GM19452 (cell line): ENCODE results near the gene ZSCAN2.

Experiments used
- ATAC-seq: cut with Tn5 transposase; IDR thresholded peaks from one replicate; pipeline ENCODE4 v1.9.1; 2021; ENCODE audit not compliant: unreplicated experiment

ZSCAN2 gene

DNA sequence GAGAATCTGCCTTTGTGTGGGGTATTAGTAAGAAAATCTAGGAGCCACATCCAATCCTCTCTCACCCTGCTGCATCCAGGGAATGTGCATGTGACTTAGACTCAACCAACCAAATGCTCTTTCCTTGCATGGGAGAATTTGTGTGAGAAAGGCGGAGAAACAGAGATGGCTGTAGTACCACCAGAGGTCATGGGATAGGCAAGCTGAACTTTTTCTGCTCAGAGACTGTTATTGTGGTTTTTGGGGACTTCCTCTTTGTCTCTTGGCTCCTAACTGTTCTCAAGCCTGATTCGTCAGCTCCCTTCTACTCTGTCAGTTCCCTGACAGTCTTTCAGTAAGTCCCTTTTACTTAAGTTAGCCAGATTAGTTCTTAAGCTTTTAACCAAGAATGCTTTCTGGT is 2.6 kb upstream of the ZSCAN2 start:
- ATAC-seq: peak; percentile 37

DNA sequence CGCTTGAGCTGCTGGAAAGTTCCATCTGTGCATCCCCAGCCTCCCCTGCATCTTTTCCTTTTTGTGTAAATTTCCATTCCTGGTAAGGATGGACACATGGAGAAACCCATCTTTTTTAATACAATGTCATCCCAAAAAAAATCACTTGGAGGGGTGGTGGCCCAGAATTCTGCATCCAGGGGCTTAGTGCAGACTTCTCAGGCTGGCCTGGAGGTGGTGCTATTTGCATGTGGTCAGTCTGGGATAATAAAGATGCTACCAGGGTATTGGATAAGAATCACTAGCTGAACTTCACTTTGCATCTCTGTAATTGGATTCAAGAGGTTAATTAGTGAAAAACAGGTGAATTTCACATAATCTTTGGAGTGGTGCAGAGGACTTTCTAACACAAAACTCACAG is 1.8 kb upstream of the ZSCAN2 start:
- no peak for ATAC-seq

DNA sequence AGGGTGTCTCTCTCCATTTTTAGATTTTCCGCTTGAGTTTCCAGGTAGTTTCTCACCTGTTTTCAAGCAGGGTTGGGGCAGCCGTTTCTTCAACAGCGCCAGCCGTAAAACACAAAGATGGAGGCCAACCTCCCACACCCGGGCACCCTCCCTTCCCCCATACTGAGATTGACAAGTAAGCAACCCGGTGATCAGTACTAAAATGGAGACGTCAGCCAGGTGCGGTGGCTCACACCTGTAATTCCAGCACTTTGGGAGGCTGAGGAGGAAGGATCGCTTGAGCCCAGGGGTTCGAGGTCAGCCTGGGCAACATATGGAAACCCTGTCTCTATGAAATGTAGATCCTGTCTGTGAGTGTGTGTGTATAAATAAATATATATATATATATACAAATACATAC is 903 bp upstream of the ZSCAN2 start:
- no peak for ATAC-seq

DNA sequence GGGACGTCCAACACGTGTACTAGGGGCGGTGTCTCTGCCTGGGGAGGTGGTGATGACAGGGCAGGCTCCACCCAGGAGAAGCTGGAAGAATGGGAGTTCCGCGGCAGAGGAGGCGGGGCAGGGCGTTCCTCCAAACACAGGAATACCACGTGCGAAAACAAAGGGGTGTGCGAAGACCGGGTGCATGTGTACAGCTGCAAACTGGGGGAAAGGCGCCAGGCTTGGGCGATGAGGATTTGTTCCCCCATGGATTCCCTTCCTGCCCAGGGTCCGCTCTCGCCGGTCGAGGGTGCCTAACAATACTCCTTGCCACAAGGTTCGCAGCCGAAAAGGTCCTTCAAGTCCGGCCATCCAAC is 500 bp upstream of the ZSCAN2 start:
- peak; percentile 18 for ATAC-seq

DNA sequence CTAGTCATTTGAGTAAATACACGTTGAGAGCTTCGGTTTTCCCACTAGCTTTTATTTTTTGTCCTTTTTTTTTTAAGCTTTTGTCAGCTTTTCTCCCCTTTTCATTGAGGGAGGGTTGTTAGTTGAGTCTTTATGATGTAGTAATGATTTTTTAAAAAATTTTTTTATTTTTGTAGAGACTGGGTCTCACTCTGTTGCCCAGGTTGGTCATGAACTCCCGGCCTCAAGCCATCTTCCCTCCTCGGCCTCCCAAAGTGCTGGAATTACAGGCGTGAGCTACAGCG is 688 bp downstream of the ZSCAN2 start:
- no peak for ATAC-seq

DNA sequence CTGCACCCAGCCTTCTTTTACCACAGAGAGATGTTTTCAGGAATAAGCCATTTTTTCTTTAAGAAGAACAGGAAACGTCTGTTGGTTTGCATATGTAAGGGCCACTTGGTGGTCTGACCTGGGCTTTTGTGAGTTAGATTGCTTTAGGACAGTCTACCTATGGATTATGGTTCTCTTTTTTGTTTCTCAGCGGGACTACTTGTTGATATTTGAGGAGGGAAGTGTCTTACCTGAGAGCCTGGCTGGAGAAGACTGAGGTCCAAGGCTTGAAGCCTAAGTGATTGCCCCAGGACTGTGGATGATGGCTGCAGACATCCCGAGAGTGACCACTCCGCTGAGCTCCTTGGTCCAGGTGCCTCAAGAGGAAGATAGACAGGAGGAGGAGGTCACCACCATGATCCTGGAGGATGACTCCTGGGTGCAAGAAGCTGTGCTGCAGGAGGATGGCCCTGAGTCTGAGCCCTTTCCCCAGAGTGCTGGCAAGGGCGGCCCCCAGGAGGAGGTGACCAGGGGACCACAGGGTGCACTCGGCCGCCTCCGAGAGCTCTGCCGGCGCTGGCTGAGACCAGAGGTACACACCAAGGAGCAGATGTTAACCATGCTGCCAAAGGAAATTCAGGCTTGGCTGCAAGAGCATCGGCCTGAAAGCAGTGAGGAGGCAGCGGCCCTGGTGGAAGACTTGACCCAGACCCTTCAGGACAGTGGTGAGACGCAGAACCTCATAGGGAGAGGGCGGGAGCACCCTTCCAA is 3.0 kb downstream of the ZSCAN2 start:
- no peak for ATAC-seq

DNA sequence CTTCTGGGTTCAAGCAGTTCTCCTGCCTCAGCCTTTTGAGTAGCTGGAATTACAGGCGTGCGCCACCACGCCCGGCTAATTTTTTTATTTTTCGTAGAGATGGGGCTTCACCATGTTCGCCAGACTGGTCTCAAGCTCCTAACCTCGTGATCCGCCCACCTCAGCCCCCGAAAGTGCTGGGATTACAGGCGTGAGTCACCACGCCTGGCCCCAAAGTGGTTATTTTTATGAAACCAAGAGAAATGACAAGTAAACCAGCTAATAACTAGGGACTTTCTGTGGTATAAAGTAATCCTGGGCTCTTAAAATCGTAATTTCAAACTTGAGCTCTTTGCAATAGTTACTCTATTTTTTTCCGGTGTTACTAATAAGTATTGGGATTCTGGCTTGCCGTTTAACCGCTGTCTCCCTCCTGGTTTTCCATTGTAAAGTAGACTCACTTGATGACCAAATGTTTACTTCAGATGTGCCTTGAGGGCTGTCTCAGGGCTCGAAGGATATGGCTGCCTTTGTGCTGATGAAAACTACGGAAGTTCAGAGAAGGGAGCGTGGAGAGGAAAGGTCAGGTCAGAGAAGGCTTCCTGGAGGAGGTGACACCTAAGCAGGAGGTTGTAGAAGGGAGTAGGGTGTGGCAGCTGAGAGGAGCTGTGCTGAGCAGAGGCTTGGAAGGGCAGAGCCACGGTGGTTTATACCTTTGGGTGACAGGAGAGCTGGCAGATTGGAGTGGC is 4.2 kb downstream of the ZSCAN2 start:
- ATAC-seq: no peak

DNA sequence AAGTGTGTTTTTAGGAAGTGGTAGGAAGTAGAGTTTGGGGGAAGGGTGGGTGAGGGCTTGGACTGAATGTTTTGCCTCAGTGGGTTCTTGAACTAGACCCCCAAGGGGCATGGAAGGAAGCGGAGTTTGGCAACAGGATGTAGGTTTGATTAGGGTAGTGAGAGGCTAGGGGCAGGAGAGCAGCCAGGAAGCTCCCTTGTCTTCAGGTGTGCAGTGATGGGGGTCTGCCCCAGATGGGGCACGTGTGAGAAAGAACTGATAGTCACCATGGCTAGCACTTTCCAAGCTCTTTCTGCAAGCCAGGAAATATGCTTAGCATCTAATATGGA is 4.7 kb downstream of the ZSCAN2 start:
- ATAC-seq: no peak

DNA sequence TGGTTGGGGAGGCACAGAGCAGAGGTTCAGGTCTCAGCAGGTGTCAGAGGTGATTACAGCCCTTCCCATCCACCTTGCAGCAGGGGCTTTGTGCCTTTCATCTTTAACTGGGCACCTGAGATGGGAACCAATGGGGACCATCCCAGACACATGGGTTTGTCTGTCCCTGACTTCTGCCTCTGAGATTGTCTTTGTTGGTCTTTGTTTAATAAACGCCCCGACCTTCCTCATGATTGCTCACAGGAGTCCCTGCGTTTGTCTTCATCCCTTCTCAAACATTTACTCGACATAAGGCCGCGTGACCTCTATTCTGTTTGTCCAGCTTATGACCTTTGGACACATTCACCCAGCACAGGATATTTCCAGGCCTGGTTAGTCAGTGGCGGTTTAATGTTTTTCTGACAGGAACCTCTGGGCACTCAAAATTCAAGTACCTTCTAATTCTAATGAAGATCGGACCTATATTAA is 5.9 kb downstream of the ZSCAN2 start:
- no peak for ATAC-seq

DNA sequence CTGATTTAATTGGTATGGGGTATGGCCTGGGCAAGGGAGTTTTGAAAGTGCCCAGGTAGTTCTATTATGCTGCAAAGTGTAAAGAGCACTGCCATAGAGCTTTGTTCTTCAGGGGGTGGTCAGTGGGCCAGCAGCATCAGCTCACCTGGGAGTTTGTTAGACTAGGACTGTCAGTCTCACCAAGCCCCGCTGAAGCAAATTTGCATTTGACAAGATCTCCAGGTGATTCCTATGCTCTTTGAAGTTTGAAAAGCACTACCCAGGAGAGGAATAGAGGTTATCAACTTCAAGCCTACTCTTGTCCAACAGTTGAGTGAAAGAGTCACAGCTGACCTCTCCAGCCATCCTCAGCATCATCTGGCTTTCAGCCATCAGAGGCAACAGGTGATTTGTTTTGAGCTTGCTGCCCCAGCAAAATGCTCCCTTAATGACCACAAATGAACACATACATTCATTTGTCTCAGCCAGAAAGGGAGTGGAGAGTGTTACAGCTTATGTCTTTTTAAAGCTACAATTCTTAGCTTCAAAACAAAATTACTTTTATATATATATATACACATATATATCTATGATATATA is 8.0 kb downstream of the ZSCAN2 start:
- no peak for ATAC-seq

DNA sequence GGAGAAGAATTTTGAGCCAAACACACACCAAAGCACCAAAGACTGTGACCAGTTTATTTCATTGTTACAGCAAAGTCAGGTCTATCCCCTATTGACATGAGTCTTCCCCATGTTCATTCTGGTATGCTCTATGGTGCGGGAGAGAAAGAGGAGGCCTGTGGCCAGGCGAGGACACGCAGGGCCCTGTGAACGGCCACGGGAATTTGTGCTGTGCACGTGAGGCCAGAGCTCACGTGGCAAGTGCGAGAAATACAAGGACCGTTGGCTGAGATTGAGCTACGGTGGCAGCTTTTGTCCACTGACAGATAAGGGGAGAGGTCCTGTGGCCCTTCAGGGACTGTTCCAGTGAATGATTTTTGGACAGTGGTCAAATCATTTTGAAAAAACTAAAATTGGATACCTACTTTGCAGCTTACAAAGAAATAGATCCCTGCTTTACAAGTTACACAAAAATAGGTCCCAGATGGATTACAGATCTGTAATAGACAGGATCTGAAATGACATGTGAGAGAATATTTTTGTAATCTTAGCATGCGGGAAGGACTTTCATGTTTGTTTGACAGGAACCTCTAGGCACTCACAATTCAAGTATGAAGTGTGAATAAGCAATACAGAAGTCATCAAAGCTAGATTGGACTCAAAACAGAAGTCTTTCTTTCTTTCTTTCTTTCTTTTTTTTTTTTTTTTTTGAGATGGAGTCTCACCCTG is 9.2 kb downstream of the ZSCAN2 start:
- no peak for ATAC-seq

DNA sequence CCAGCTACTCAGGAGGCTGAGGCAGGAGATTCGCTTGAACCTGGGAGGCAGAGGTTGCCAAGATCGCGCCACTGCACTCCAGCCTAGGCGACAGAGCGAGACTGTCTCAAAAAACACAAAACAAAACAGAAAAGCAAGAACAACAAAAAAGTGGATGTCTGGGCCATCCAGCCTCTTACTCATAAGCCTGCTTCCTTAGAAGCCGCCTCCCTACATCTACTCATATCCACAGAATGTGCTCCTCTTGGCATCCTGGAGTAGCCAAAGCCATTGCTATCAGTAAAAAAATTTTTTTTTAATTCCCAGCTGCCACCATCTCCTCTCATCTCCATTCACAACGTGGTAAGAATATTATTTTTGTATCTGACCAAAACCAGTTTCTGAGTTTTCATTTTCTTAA is 10.8 kb downstream of the ZSCAN2 start:
- ATAC-seq: no peak

DNA sequence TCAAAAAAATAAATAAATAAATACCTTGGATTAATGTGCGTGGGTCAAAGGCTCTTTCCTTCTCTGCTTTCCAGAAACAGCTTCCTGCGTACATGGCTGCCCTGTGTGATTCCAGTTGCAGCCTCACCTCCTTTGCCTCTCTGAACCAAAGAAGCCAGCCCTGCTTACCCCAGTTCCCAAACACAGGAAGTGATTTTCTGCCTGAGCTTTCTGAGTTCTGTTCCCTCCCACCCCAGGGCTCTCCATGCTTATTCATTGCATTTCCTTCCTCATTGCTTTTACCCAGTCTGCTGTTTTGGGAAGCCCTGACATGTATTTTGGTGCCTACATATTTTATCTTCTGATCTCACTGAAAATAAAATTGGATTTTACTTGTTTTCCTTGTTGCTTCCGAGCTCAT is 15.4 kb downstream of the ZSCAN2 start:
- ATAC-seq: no peak

DNA sequence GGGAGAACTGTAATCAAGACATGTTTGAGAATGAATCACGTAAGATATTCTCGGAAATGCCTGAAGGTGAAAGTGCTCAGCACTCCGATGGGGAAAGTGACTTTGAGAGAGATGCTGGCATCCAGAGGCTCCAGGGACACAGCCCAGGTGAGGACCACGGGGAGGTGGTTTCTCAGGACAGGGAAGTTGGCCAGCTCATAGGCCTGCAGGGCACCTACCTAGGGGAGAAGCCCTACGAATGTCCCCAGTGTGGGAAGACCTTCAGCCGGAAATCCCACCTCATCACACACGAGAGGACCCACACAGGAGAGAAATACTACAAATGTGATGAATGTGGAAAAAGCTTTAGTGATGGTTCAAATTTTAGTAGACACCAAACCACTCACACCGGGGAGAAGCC is 19.8 kb downstream of the ZSCAN2 start:
- no peak for ATAC-seq

DNA sequence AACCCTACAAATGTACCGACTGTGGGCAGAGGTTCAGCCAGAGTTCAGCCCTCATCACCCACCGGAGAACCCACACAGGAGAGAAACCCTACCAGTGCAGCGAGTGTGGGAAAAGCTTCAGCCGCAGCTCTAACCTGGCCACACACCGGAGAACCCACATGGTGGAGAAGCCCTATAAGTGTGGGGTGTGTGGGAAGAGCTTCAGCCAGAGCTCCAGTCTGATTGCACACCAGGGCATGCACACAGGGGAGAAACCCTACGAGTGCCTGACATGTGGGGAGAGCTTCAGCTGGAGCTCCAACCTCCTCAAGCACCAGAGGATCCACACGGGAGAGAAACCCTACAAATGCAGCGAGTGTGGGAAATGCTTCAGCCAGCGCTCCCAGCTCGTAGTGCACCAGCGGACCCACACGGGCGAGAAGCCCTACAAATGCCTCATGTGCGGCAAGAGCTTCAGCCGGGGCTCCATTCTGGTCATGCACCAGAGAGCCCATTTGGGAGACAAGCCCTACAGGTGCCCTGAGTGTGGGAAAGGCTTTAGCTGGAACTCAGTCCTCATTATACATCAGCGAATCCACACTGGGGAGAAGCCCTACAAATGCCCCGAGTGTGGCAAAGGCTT is 20.7 kb downstream of the ZSCAN2 start:
- ATAC-seq: no peak

DNA sequence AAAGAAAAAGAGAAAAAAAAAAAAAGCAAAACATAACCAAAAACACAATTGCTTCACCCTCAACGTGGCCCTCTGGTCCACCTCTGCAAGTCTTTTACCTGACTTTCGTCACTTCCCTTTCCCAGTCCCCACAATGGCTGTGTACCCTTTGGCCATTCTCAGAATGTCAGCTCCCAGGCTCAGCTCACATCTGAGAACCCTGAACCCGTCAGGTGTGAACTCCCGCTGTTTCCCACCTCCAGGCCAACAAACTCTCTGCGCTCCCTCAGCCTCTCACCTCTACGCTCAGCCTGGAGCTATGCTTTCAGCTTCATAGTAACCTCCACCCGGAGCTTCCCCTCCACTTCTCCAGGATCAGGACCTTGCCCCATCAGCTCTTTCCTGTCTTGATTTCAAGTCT is 23.6 kb downstream of the ZSCAN2 start:
- ATAC-seq: no peak

DNA sequence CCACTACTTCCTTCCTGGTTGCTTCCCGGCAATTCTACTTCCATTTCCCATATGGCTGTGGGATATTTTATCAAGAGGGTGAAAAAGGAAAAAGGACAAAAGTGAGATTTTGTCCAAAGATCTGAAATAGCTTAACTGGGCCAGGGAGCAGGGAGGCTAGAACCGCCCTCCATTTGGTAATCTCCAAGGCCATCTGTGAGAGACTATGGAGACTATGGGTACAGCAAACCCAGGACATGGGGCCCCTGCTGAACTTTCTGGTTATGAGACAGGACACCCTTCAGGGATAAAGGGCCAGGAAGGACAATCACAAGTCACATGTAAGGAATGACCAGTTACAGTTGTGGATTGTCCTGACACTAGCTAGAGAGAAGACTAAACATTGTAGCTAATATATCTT is 24.3 kb downstream of the ZSCAN2 start:
- no peak for ATAC-seq

DNA sequence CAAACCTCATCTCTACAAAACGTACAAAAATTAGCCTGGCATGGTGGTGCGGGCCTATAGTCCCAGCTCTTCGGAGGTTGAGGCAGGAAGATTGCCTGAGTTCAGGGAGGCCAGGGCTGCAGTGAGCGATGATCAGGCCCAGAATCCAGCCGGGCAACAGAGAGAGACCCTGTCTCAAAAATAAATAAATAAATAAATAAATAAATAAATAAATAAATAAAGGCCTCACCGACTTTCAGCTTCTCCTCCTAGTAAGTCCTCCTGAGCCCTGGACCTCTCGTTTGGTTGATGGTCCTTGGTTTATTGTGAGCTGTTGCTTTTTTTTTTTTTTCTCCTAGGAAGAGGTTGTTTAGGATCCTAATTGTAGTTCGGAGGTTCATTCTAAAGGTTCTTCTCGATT is 28.2 kb downstream of the ZSCAN2 start:
- no peak for ATAC-seq

DNA sequence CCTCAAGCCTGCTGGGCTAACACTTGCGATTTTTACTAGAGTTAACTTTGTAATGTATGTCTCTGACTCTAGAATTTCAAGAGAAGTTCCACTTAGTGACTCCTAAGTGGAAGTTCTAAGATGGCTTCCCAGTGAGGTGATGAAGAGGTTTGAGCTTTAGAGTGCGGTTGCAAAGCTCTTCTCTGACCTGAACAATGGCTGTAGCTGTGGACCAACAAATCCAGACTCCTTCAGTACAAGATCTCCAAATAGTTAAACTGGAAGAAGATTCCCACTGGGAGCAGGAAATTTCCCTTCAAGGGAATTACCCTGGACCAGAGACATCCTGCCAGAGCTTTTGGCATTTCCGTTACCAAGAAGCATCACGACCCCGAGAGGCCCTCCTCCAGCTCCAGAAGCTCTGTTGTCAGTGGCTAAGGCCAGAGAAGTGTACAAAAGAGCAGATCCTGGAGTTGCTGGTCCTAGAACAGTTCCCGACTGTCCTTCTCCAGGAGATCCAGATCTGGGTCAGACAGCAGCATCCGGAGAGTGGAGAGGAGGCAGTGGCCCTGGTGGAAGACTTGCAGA is 31.0 kb downstream of the ZSCAN2 start:
- no peak for ATAC-seq

DNA sequence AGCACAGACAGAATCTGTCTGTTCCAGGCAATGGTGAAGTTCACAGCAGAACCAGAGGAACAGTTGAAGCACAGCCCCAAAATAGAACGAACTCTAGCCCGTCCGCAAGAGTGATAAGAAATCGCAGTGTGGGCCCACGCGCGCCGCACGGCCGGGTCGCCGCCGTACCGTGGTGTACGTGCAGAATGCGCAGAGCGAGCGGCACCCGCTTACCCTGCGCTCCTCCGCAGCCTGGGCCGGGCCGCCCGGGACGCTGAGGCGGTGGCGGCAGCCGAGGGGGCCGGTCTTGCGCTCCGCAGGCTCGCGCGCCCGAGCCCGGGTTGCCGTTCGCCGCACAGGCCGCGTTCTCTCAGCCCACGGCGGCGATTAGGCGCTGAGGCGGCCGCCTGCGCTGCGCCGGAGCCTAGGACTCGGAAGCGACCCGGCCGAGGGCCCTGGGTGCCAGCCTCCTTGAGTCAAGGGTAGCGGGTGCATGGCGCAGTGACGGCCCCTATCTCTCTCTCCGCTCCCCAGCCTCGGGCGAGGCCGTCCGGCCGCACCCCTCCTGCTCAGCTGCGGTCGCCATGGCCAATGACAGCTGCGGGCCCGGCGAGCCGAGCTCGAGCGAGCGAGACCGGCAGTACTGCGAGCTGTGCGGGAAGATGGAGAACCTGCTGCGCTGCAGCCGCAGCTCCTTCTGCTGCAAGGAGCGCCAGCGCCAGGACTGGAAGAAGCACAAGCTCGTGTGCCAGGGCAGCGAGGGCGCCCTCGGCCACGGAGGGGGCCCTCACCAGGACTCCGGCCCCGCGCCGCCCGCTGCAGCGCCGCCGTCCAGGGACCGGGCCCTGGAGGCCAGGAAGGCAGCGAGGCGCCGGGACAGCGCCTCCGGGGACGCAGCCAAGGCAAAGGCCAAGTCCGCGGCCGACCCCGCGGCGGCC is 32.8 kb downstream of the ZSCAN2 start:
- peak; percentile 52 for ATAC-seq
